CD4-positive, alpha-beta T cell treated with Interleukin-10 for 1 hour (primary cell): ENCODE results near the gene GBGT1.
"Not testable (repeated sequence)": the region's sequence is repeated elsewhere in the genome, so short reads cannot be mapped to it uniquely, and the experiment has no call there.

Source experiments
- DNase-seq: peaks from one replicate; pipeline ENCODE4 v3.0.0-alpha.2; 2020

Gene GBGT1

GRCh38 chr9:133194597-133194996, 30.9 kb upstream of the GBGT1 start:
- DNase-seq = no peak

- no peak for DNase-seq
These were observed 28.3 kb upstream of the GBGT1 start for GRCh38 chr9:133191989-133192388.

GRCh38 chr9:133189826-133190225, 26.1 kb upstream of the GBGT1 start:
- DNase-seq = no peak

- DNase-seq = no peak
These were observed 25.1 kb upstream of the GBGT1 start for GRCh38 chr9:133188843-133189180.

- DNase-seq = no peak
These were observed 24.5 kb upstream of the GBGT1 start for GRCh38 chr9:133188006-133188842.

GRCh38 chr9:133187561-133188005, 23.9 kb upstream of the GBGT1 start:
- no peak for DNase-seq

GRCh38 chr9:133186736-133187135, 23.0 kb upstream of the GBGT1 start:
- DNase-seq = no peak

GRCh38 chr9:133184971-133185370, 21.3 kb upstream of the GBGT1 start:
- peak; percentile 56 for DNase-seq

- no peak for DNase-seq
These were observed 18.4 kb upstream of the GBGT1 start for GRCh38 chr9:133182151-133182550.

- no peak for DNase-seq
These were observed 17.8 kb upstream of the GBGT1 start for GRCh38 chr9:133181561-133181960.

- no peak for DNase-seq
These were observed 17.2 kb upstream of the GBGT1 start for GRCh38 chr9:133180953-133181352.

GRCh38 chr9:133173056-133173455, 9.3 kb upstream of the GBGT1 start:
- DNase-seq = no peak

GRCh38 chr9:133171161-133171961, 7.6 kb upstream of the GBGT1 start:
- DNase-seq = no peak

- DNase-seq = no peak
These were observed 7.0 kb upstream of the GBGT1 start for GRCh38 chr9:133170716-133171115.

GRCh38 chr9:133169687-133170086, 6.0 kb upstream of the GBGT1 start:
- not testable (repeated sequence) for DNase-seq

GRCh38 chr9:133169102-133169501, 5.4 kb upstream of the GBGT1 start:
- no peak for DNase-seq

- DNase-seq = no peak
These were observed 4.7 kb upstream of the GBGT1 start for GRCh38 chr9:133168432-133168831.

- no peak for DNase-seq
These were observed 4.1 kb upstream of the GBGT1 start for GRCh38 chr9:133167769-133168168.

GRCh38 chr9:133167096-133167730, 3.5 kb upstream of the GBGT1 start:
- DNase-seq = no peak

GRCh38 chr9:133166392-133166791, 2.7 kb upstream of the GBGT1 start:
- no peak for DNase-seq

- DNase-seq = no peak
These were observed 1.7 kb upstream of the GBGT1 start for GRCh38 chr9:133165452-133165730.

- DNase-seq = no peak
These were observed 477 bp upstream of the GBGT1 start for GRCh38 chr9:133164191-133164590.

GRCh38 chr9:133162861-133163503, 732 bp downstream of the GBGT1 start:
- no peak for DNase-seq
